A549 (cell line): ENCODE data around the gene PSMB11.

Experiments used
- CEBPB ChIP-seq, 2 experiments: fragments of >200 bp in 1 of 2; sonication (Bioruptor Twin) in 1 of 2; formaldehyde crosslinking in 1 of 2; IDR thresholded peaks; 2 replicates each; pipeline ENCODE4 v1.6.1; 2012 to 2016
- CHD2 ChIP-seq: fragments of 150-350 bp; IDR thresholded peaks from 2 replicates; pipeline ENCODE4 v1.6.1; 2014; ENCODE audit warnings: low read length; ENCODE audit not compliant: partially characterized antibody
- EP300 ChIP-seq, 2 experiments: fragments of >200 bp; sonication (Bioruptor Twin); formaldehyde crosslinking; IDR thresholded peaks; 2 replicates in 1 of 2; 3 replicates in 1 of 2; pipeline ENCODE4 v1.6.1; 2016 to 2017
- HMGXB4 ChIP-seq: fragments of 250-450 bp; sonication (Bioruptor Pico); IDR thresholded peaks from 2 replicates; pipeline ENCODE4 v1.5.0; 2021; ENCODE audit warnings: mild to moderate bottlenecking, moderate library complexity, borderline replicate concordance
- MAX ChIP-seq: IDR thresholded peaks from 2 replicates; pipeline ENCODE4 v1.6.1; 2012
- NFE2L2 ChIP-seq: fragments of 150-350 bp; conservative IDR thresholded peaks from 2 replicates; pipeline ENCODE4 v1.6.1; 2014; ENCODE audit warnings: low read length
- PHF8 ChIP-seq: fragments of 200-600 bp; sonication (generic); IDR thresholded peaks from 2 replicates; pipeline ENCODE4 v1.6.1; 2016; ENCODE audit warnings: low read depth, mild to moderate bottlenecking, antibody characterized with exemption, moderate library complexity, borderline replicate concordance
- POLR2A ChIP-seq: IDR thresholded peaks from 2 replicates; pipeline ENCODE4 v1.6.1; 2012; ENCODE audit warnings: mild to moderate bottlenecking, low read length
- REST ChIP-seq: fragments of 200-600 bp; sonication (generic); IDR thresholded peaks from 2 replicates; pipeline ENCODE4 v1.6.1; 2016; ENCODE audit warnings: antibody characterized with exemption, mild to moderate bottlenecking, moderate library complexity
- SMC3 ChIP-seq: fragments of >200 bp; sonication (Bioruptor Twin); formaldehyde crosslinking; IDR thresholded peaks from 3 replicates; pipeline ENCODE4 v1.6.1; 2018; ENCODE audit warnings: inconsistent platforms
- TF ChIP-seq, protein P1 (sequence below): fragments of >200 bp; sonication (Bioruptor Twin); formaldehyde crosslinking; IDR thresholded peaks from 3 replicates; pipeline ENCODE4 v1.5.1; 2016

GRCh38 chr14:23017091-23017490 is 24.9 kb upstream of the PSMB11 start:
- no peak for TF ChIP-seq NFE2L2
- TF ChIP-seq CHD2, result no peak
- no peak for TF ChIP-seq EP300 (IDR thresholded peaks at IDR 0.05)
- TF ChIP-seq, protein P1, sequence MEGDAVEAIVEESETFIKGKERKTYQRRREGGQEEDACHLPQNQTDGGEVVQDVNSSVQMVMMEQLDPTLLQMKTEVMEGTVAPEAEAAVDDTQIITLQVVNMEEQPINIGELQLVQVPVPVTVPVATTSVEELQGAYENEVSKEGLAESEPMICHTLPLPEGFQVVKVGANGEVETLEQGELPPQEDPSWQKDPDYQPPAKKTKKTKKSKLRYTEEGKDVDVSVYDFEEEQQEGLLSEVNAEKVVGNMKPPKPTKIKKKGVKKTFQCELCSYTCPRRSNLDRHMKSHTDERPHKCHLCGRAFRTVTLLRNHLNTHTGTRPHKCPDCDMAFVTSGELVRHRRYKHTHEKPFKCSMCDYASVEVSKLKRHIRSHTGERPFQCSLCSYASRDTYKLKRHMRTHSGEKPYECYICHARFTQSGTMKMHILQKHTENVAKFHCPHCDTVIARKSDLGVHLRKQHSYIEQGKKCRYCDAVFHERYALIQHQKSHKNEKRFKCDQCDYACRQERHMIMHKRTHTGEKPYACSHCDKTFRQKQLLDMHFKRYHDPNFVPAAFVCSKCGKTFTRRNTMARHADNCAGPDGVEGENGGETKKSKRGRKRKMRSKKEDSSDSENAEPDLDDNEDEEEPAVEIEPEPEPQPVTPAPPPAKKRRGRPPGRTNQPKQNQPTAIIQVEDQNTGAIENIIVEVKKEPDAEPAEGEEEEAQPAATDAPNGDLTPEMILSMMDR, result no peak
- no peak for TF ChIP-seq POLR2A
- no peak for TF ChIP-seq MAX
- TF ChIP-seq CEBPB (IDR thresholded peaks at IDR 0.05), result no peak
- no peak for TF ChIP-seq PHF8
- no peak for TF ChIP-seq REST
- TF ChIP-seq SMC3, result no peak
- no peak for TF ChIP-seq HMGXB4
